ENCODE data around the gene GRIN2B.

DNA sequence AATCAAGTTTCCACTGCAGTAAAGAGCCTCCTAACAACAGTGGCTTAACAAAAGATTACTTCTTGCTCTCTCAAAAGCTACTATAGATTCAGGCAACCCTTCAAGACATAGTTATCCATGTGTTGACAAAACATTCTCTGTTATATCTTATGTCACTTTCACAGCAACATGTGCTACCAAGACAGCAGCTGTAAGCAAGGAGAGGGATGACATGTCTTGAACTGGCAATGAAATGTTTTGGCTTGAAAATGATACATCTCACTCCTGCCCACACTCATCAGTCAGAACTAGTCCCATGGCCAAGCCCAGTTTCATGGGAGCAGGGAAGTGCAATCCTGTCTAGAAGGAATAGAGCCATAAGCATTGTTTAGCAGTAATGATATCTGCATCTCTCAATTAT is 10.7 kb upstream of the GRIN2B start:
- TF ChIP-seq EZH2 (IDR thresholded peaks at IDR 0.05; ENCODE audit: insufficient read depth, poor library complexity, severe bottlenecking) (no peak), EZH2phosphoT487 (IDR thresholded peaks at IDR 0.05; ENCODE audit: insufficient read depth, low read depth) (no peak)
